Ecto neural progenitor cell (in vitro differentiated cells): ENCODE data around the gene TPST1.
"Not testable (repeated sequence)": the region's sequence is repeated elsewhere in the genome, so short reads cannot be mapped to it uniquely, and the experiment has no call there.

Experiments used
- DNase-seq: peaks from one replicate; pipeline ENCODE4 v3.0.0-alpha.2; 2018; ENCODE audit warnings: low spot score

TPST1 gene

GRCh38 chr7:66188645-66189044 is 16.5 kb upstream of the TPST1 start:
- DNase-seq: no peak

GRCh38 chr7:66189695-66190503 is 15.2 kb upstream of the TPST1 start:
- no peak for DNase-seq

DNA sequence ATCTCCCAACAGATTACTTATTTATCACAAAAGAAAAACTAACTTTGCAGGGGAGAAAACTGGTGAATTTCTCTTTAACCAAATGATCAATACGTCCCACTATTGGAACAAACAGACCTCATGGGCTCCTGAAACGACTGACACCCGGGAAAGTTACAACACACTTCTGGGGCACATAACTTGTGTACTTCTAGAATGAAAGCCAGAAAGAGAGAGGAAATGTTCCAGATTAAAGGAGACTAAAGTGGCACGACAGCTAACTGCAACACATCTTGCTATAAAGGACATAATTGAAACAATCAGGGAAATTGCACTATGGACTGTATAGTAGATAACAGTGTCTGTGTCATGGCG is 14.7 kb upstream of the TPST1 start:
- no peak for DNase-seq

DNA sequence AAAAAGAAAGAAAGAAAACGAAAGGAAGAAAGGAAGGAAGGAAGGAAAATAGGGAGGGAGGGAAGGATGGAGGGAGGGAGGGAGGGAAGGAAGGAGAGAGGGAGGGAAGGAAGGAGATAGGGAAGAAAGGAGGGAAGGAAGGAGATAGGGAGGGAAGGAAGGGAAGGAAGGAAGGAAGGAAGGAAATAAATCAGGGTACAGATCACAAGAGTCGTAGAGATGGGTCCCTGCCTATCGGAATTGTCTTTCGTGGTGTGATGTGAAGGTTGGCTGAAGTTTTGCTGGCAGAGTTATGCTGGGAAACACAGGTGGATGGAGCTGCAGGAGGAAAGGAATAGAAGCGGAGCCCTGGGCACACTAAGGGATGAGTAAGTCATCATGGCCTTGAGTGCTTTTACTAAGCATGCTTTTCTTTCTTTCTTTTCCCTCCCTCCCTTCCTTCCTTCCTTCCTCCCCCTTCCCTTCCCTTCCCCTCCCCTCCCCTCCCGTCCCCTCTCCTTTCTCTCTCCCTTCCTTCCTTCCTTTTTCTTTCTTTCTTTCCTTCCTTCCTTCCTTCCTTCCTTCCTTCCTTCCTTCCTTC is 11.9 kb upstream of the TPST1 start:
- DNase-seq: no peak

GRCh38 chr7:66198469-66198868 is 6.7 kb upstream of the TPST1 start:
- DNase-seq: no peak

- DNase-seq: peak; percentile 39
Observed at GRCh38 chr7:66198956-66199355, 6.2 kb upstream of the TPST1 start.

- DNase-seq: peak; percentile 34
Observed at GRCh38 chr7:66202441-66202840, 2.7 kb upstream of the TPST1 start.

DNA sequence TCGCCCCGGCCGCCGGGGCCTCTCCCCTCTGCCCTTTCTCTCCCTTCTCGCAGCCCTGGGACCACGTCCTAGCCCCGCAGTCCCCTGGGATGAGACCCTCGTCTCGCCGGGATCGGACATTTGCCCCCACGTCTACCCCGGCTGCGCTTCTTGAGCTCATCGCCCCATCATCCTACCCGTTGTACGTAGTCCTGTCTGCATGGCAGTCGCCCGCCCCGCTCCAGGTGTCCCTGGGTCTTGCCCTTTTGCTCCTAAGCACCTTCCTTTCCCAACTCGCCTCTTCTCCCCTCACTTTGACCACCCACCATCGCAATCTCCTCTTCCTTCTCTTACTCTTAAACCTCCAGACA is 582 bp downstream of the TPST1 start:
- no peak for DNase-seq

- peak; percentile 35 for DNase-seq
Observed at GRCh38 chr7:66206119-66206933, 1.2 kb downstream of the TPST1 start.

- peak; percentile 20 for DNase-seq
Observed at GRCh38 chr7:66206934-66207240, 1.8 kb downstream of the TPST1 start.

- DNase-seq: no peak
Observed at GRCh38 chr7:66207540-66207939, 2.4 kb downstream of the TPST1 start.

GRCh38 chr7:66211429-66211828 is 6.3 kb downstream of the TPST1 start:
- no peak for DNase-seq

GRCh38 chr7:66213637-66214036 is 8.5 kb downstream of the TPST1 start:
- no peak for DNase-seq

GRCh38 chr7:66216687-66217086 is 11.6 kb downstream of the TPST1 start:
- DNase-seq: no peak

DNA sequence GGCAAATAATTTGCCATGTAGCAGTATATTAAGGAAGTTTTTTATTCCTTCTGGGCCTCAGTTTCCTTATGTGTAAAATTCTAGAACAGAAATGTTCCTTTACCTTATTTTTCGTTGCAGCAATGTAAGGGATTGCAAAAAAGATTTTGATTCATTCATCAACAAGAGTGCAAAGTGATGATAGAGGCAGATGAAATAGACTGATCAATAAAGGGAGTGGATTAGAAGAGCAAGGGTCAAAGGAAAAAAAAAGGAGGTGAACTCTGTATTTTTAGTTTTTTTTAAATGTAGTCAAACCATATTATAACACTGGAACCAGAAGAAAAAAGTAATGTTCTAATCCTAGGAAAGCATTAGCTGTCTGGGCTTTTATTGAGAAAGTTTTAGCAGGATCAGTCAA is 14.7 kb downstream of the TPST1 start:
- no peak for DNase-seq

DNA sequence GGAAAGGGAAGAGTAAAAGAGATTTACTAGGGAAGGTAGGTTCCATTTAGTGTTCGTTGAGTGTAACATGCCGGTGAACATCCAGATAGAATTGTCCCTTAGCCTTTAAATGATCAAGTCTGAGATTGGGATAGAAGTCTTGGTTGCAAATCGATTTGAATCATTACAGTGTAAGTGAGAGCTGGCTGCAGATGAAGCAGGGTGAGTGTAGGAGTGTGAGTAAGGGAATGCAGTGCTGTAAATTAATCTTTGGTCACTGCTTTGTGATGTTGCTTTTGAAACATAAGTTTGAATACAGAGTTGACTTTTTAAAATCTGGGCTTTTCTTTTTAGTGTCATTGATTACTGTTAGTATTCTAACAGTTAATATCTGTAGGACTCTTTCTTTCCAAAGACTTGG is 16.3 kb downstream of the TPST1 start:
- DNase-seq: no peak

DNA sequence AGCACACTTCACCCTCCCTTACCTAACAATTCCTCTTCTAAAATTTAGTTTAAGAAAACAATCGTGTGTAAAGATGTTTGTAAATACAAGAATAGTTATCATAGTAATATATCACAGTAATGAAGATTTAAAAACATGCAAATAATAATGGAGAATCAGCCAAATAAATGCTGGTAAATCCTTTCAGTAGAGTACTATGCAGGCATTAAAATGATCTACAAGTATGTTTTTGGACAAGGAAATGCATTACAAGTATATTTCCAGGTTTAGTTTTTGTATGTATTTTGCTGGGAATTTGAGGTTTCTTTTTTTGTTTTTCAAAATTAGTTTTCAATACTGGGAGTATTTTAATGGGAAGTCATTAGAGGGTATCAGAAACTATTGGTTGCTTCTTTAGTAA is 22.7 kb downstream of the TPST1 start:
- DNase-seq: no peak

DNA sequence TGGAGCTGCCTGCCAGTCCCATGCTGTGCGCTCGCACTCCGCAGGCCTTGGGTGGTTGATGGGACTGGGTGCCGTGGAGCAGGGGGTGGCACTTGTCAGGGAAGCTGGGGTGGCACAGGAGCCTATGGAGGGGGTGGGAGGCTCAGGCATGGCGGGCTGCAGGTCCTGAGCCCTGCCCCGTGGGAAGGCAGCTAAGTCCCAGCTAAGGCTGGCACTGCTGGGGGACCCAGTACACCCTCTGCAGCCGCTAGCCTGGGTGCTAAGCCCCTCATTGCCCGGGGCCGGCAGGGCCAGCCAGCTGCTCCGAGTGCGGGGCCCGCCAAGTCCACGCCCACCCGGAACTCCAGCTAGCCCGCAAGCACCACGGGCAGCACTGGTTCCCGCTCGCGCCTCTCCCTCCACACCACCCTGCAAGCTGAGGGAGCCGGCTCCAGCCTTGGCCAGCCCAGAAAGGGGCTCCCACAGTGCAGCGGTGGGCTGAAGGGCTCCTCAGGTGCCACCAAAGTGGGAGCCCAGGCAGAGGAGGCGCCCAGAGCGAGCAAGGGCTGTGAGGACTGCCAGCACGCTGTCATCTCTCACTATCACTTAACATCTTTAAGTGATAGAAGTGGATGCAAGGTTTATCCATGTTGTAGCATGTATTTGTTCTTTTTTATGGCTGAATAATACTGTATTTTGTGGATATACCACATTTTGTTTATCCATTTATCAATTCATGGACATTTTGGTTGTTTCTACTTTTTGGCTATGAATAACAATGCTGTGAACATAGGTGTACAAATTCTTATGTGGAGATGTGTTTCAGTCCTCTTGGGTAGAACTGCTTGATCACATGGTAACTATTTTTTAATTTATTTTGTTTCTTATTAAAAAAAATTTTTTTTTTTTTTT is 26.4 kb downstream of the TPST1 start:
- not testable (repeated sequence) for DNase-seq

DNA sequence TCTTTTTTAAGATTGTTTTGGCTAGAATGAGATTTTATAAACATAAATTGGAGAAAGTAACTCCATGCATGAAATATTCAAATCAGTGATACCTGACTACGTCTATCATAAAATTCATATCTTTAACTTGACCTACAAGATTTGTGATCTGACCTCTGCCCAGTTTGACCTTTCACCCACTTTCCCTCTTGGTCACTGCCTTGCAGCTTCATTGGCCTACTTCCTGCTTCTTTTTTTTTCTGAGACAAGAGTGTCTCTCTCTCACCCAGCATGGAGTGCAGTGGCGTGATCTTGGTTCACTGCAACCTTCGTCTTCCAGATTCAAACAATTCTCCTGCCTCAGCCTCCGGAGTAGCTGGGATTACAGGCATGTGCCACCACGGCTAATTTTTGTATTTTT is 28.5 kb downstream of the TPST1 start:
- no peak for DNase-seq

- DNase-seq: no peak
Observed at GRCh38 chr7:66236713-66237303, 31.7 kb downstream of the TPST1 start.

GRCh38 chr7:66237906-66238772 is 33.0 kb downstream of the TPST1 start:
- DNase-seq: no peak
